WTC11 (cell line): ENCODE data around the gene SPNS2. TPM values are rescaled to one million over a fixed set of nuclear protein-coding genes. Genes with fewer than 3 reads are reported as not detected.

Source experiments
- ATAC-seq: fragments of 200-7000 bp; cut with Tn5 transposase; 2 replicates; pipeline ENCODE4 v1.10.0; 2021; ENCODE audit warnings: mild to moderate bottlenecking, moderate library complexity
- CTCF ChIA-PET: fragments of 300-600 bp; sonication (Branson Sonifier 250); formaldehyde crosslinking; loops from one replicate; lab custom pipeline; 2021; ENCODE audit warnings: antibody characterized with exemption; lab: Charles Lee
- POLR2A ChIA-PET: fragments of 350-600 bp; sonication (Branson Sonifier 250); formaldehyde crosslinking; loops from one replicate; lab custom pipeline; 2021; ENCODE audit warnings: antibody characterized with exemption; lab: Charles Lee
- DNase-seq: peaks from one replicate; pipeline ENCODE4 v3.0.0; 2021; ENCODE audit warnings: low spot score
- H3K27ac Mint-ChIP-seq: 2 replicates; pipeline ENCODE4 v1.8.0; 2021; ENCODE audit warnings: mixed read lengths
- H3K27me3 Mint-ChIP-seq: 2 replicates; pipeline ENCODE4 v1.8.0; 2021; ENCODE audit warnings: low read depth, mild to moderate bottlenecking, moderate library complexity, mixed read lengths
- H3K36me3 Mint-ChIP-seq: 2 replicates; pipeline ENCODE4 v1.8.0; 2021; ENCODE audit warnings: mixed read lengths
- H3K4me1 Mint-ChIP-seq: 2 replicates; pipeline ENCODE4 v1.8.0; 2022; ENCODE audit warnings: mixed read lengths
- H3K4me3 Mint-ChIP-seq: 2 replicates; pipeline ENCODE4 v1.8.0; 2021; ENCODE audit warnings: mild to moderate bottlenecking, moderate library complexity, mixed read lengths
- H3K9me3 Mint-ChIP-seq: 2 replicates; pipeline ENCODE4 v1.8.0; 2021; ENCODE audit warnings: mixed read lengths
- ARID4B ChIP-seq: sonication (generic); formaldehyde crosslinking; IDR thresholded peaks from 2 replicates; pipeline ENCODE4 v1.8.0; 2023; ENCODE audit warnings: missing genetic modification reagents, mild to moderate bottlenecking, borderline replicate concordance
- ATF1 ChIP-seq: sonication (generic); formaldehyde crosslinking; IDR thresholded peaks from 2 replicates; pipeline ENCODE4 v1.8.1; 2023; ENCODE audit warnings: mild to moderate bottlenecking, moderate library complexity, missing genetic modification reagents
- CDX4 ChIP-seq: fragments of 250-450 bp; sonication (Bioruptor Pico); IDR thresholded peaks from 2 replicates; pipeline ENCODE4 v1.9.0; 2021; ENCODE audit warnings: moderate library complexity, mild to moderate bottlenecking, inconsistent platforms, borderline replicate concordance
- EMX1 ChIP-seq: fragments of 250-450 bp; sonication (Bioruptor Pico); IDR thresholded peaks from 2 replicates; pipeline ENCODE4 v1.8.0; 2021; ENCODE audit warnings: mild to moderate bottlenecking
- FOXP1 ChIP-seq: sonication (generic); formaldehyde crosslinking; IDR thresholded peaks from 2 replicates; pipeline ENCODE4 v1.8.0; 2022; ENCODE audit warnings: missing genetic modification reagents, mild to moderate bottlenecking, moderate library complexity, borderline replicate concordance
- GABPB1 ChIP-seq: sonication (generic); formaldehyde crosslinking; IDR thresholded peaks from 2 replicates; pipeline ENCODE4 v1.8.1; 2023; ENCODE audit warnings: mild to moderate bottlenecking, missing genetic modification reagents
- IRF2 ChIP-seq: sonication (generic); formaldehyde crosslinking; IDR thresholded peaks from 2 replicates; pipeline ENCODE4 v1.8.0; 2022; ENCODE audit warnings: low read depth, missing genetic modification reagents, borderline replicate concordance
- MXD4 ChIP-seq: fragments of 250-450 bp; sonication (Bioruptor Pico); IDR thresholded peaks from 2 replicates; pipeline ENCODE4 v1.8.0; 2021; ENCODE audit warnings: mild to moderate bottlenecking, moderate library complexity, borderline replicate concordance
- NFATC4 ChIP-seq: fragments of 250-450 bp; sonication (Bioruptor Pico); IDR thresholded peaks from 2 replicates; pipeline ENCODE4 v1.9.0; 2021; ENCODE audit warnings: mild to moderate bottlenecking
- NFE2L1 ChIP-seq: sonication (generic); formaldehyde crosslinking; IDR thresholded peaks from 2 replicates; pipeline ENCODE4 v1.8.1; 2023; ENCODE audit warnings: missing genetic modification reagents
- SP1 ChIP-seq: sonication (generic); formaldehyde crosslinking; conservative IDR thresholded peaks from 2 replicates; pipeline ENCODE4 v1.8.1; 2022; ENCODE audit warnings: missing genetic modification reagents
- TCF7 ChIP-seq: sonication (generic); formaldehyde crosslinking; IDR thresholded peaks from 2 replicates; pipeline ENCODE4 v1.8.0; 2022; ENCODE audit warnings: mild to moderate bottlenecking, low read depth, missing genetic modification reagents, moderate library complexity
- ZNF121 ChIP-seq: sonication (generic); formaldehyde crosslinking; IDR thresholded peaks from 2 replicates; pipeline ENCODE4 v1.8.0; 2023; ENCODE audit warnings: missing genetic modification reagents
- ZNF219 ChIP-seq: sonication (generic); formaldehyde crosslinking; IDR thresholded peaks from 2 replicates; pipeline ENCODE4 v1.8.0; 2023; ENCODE audit warnings: missing genetic modification reagents, mild to moderate bottlenecking, borderline replicate concordance
- ZNF232 ChIP-seq: sonication (generic); formaldehyde crosslinking; IDR thresholded peaks from 2 replicates; pipeline ENCODE4 v1.8.0; 2022; ENCODE audit warnings: mild to moderate bottlenecking, missing genetic modification reagents
- ZNF396 ChIP-seq: fragments of 250-450 bp; sonication (Bioruptor Pico); IDR thresholded peaks from 2 replicates; pipeline ENCODE4 v1.8.0; 2021; ENCODE audit warnings: mild to moderate bottlenecking, moderate library complexity, borderline replicate concordance
- ZNF512 ChIP-seq: sonication (generic); formaldehyde crosslinking; IDR thresholded peaks from 2 replicates; pipeline ENCODE4 v1.8.1; 2022; ENCODE audit warnings: missing genetic modification reagents, borderline replicate concordance
- total RNA-seq: library from RNA; stranded (reverse); gene quantifications from 3 replicates; pipeline ENCODE4 v1.2.3, GENCODE V29; 2021
- TF ChIP-seq, protein P1 (sequence below): sonication (generic); formaldehyde crosslinking; IDR thresholded peaks from 2 replicates; pipeline ENCODE4 v1.8.0; 2023; ENCODE audit warnings: missing genetic modification reagents
- TF ChIP-seq, protein P2 (sequence below): sonication (generic); formaldehyde crosslinking; IDR thresholded peaks from 2 replicates; pipeline ENCODE4 v1.8.1; 2023; ENCODE audit warnings: mild to moderate bottlenecking, moderate library complexity, missing genetic modification reagents
- TF ChIP-seq, protein P3 (sequence below): sonication (generic); formaldehyde crosslinking; IDR thresholded peaks from 2 replicates; pipeline ENCODE4 v1.8.1; 2023; ENCODE audit warnings: mild to moderate bottlenecking, missing genetic modification reagents

SPNS2 gene
- total RNA-seq, 1 experiment from 2014 or later, result 0.87 TPM

DNA sequence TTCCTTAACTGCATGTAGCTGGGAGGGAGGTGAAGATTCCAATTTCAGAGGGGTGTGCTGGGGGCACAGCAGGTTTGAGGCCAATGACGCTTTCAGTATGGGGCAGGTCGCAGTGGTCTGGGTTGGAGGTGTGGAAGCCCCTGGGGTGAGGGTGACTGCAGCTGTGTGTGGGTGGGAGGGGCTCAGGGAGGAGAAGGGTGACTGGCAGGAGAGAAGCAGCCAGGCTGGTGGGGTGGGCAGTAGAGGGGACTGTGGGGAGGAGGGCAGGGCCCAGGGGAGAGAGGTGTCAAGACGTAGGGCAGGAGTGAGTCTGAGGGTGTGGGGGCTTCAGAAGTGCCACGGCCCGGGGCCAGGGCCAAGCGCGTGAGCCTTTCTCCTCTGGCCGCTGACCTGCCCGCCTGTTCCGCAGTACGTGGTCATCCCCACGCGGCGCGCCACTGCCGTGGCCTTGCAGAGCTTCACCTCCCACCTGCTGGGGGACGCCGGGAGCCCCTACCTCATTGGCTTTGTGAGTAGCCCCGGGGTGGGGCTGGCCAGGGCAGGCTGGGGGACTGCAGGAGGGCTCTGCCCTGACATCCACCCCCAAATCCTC lies 37.1 kb downstream of the SPNS2 start (continued):
- TF ChIP-seq ARID4B (CRISPR knock-in tag), result no peak
- TF ChIP-seq, protein P1, sequence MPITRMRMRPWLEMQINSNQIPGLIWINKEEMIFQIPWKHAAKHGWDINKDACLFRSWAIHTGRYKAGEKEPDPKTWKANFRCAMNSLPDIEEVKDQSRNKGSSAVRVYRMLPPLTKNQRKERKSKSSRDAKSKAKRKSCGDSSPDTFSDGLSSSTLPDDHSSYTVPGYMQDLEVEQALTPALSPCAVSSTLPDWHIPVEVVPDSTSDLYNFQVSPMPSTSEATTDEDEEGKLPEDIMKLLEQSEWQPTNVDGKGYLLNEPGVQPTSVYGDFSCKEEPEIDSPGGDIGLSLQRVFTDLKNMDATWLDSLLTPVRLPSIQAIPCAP (CRISPR knock-in tag), result no peak
- TF ChIP-seq SP1 (CRISPR knock-in tag), result 0 out of 2 replicates have a peak, but pooled peaks have one; percentile 2
- no peak for TF ChIP-seq ZNF512 (CRISPR knock-in tag)
- TF ChIP-seq, protein P2, sequence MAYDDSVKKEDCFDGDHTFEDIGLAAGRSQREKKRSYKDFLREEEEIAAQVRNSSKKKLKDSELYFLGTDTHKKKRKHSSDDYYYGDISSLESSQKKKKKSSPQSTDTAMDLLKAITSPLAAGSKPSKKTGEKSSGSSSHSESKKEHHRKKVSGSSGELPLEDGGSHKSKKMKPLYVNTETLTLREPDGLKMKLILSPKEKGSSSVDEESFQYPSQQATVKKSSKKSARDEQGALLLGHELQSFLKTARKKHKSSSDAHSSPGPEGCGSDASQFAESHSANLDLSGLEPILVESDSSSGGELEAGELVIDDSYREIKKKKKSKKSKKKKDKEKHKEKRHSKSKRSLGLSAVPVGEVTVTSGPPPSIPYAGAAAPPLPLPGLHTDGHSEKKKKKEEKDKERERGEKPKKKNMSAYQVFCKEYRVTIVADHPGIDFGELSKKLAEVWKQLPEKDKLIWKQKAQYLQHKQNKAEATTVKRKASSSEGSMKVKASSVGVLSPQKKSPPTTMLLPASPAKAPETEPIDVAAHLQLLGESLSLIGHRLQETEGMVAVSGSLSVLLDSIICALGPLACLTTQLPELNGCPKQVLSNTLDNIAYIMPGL (CRISPR knock-in tag), result no peak

DNA sequence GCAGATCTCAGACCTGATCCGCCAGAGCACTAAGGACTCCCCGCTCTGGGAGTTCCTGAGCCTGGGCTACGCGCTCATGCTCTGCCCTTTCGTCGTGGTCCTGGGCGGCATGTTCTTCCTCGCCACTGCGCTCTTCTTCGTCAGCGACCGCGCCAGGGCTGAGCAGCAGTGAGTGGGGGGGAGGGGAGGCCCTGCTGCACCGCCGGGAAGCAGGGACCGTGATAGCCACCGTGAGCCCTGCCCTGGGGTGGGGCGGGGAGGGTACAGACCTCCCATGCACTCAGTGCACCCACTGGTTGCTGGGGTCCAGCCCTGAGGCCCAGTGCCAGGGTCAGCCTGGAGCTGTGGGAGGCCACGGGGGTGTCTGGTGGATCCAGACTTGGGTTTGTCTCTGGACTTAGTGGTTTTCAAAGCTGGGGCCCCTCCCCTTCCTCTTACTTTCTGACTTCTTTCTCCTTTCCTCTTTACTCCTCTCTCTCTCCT lies 37.6 kb downstream of the SPNS2 start:
- Mint-ChIP-seq H3K9me3 (no peaks in the 10 kb centered on the region), H3K4me1 (peaks cover 18% of the 10 kb centered on the region), H3K27me3 (peaks cover 35% of the 10 kb centered on the region), H3K4me3 (peak overlapping the region; percentile 60), H3K36me3 (peaks cover 7% of the 10 kb centered on the region), H3K27ac (peak overlapping the region; percentile 53; the same call in 1 of the 2 replicates)
- ChIA-PET CTCF (interaction anchor here (0.8 to 8.2 kb wide), 5 partner anchors 15 to 115 kb away, joined by 3 to 57 read pairs (median 4); partner anchors contain the start of gene MYBBP1A), POLR2A (interaction anchor here (0.6 to 3.2 kb wide), 5 partner anchors 13 to 900 kb away, joined by 3 to 7 read pairs (median 4); partner anchors contain the start of gene SHPK)
- ATAC-seq (peak; percentile 17), DNase-seq (no peak)
- TF ChIP-seq SP1 (CRISPR knock-in tag) (peak; percentile 23; the same call in 1 of the 2 replicates), CDX4 (CRISPR knock-in tag) (no peak), ZNF219 (no peak), GABPB1 (CRISPR knock-in tag) (no peak), TCF7 (CRISPR knock-in tag) (no peak), EMX1 (CRISPR knock-in tag) (peak; percentile 68; the same call in 1 of the 2 replicates), ZNF232 (CRISPR knock-in tag) (peak; percentile 77; the same call in 1 of the 2 replicates), ATF1 (0 out of 2 replicates have a peak, but pooled peaks have one; percentile 28), NFATC4 (CRISPR knock-in tag) (no peak), ZNF121 (CRISPR knock-in tag) (peak; percentile 78), ZNF396 (CRISPR knock-in tag) (no peak), IRF2 (no peak), FOXP1 (peak; percentile 88; the same call in 1 of the 2 replicates), NFE2L1 (CRISPR knock-in tag) (0 out of 2 replicates have a peak, but pooled peaks have one; percentile 26), MXD4 (CRISPR knock-in tag) (no peak)
- TF ChIP-seq, protein P1 (CRISPR knock-in tag), result 0 out of 2 replicates have a peak, but pooled peaks have one; percentile 50
- TF ChIP-seq, protein P3, sequence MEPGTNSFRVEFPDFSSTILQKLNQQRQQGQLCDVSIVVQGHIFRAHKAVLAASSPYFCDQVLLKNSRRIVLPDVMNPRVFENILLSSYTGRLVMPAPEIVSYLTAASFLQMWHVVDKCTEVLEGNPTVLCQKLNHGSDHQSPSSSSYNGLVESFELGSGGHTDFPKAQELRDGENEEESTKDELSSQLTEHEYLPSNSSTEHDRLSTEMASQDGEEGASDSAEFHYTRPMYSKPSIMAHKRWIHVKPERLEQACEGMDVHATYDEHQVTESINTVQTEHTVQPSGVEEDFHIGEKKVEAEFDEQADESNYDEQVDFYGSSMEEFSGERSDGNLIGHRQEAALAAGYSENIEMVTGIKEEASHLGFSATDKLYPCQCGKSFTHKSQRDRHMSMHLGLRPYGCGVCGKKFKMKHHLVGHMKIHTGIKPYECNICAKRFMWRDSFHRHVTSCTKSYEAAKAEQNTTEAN (CRISPR knock-in tag), result 0 out of 2 replicates have a peak, but pooled peaks have one; percentile 66
- TF ChIP-seq, protein P2 (CRISPR knock-in tag), result 0 out of 2 replicates have a peak, but pooled peaks have one; percentile 17
